Neural cell (in vitro differentiated cells): Measurements from ENCODE around the gene FOXK1. TPM values are rescaled to one million over a fixed set of nuclear protein-coding genes. Genes with fewer than 3 reads are reported as not detected.

Source experiments
- H2AFZ ChIP-seq: fragments of 200-600, 300-800 bp; sonication (generic), shearing (Covaris generic); 2 replicates; pipeline ENCODE4 v1.6.0; 2014; ENCODE audit warnings: low read depth, mild to moderate bottlenecking, antibody characterized with exemption, low read length, moderate library complexity
- H3F3A ChIP-seq: fragments of 200-600 bp; shearing (Covaris generic); 2 replicates; pipeline ENCODE4 v1.6.1; 2016; ENCODE audit warnings: mild to moderate bottlenecking, moderate library complexity, mixed read lengths, antibody characterized with exemption, low read length; ENCODE audit not compliant: insufficient read depth, poor library complexity, severe bottlenecking
- H3K27ac ChIP-seq: fragments of 200-600, 300-800 bp; sonication (generic), shearing (Covaris generic); 2 replicates; pipeline ENCODE4 v1.5.1; 2014; ENCODE audit warnings: mild to moderate bottlenecking, low read length, moderate library complexity
- H3K27me3 ChIP-seq: fragments of 300-800, 200-600 bp; sonication (generic), shearing (Covaris generic); 2 replicates; pipeline ENCODE4 v1.6.0; 2014; ENCODE audit warnings: mild to moderate bottlenecking, low read depth, low read length, moderate library complexity; ENCODE audit not compliant: insufficient read depth
- H3K36me3 ChIP-seq: fragments of 300-800, 200-600 bp; sonication (generic), shearing (Covaris generic); 2 replicates; pipeline ENCODE4 v1.5.1; 2014; ENCODE audit warnings: mild to moderate bottlenecking, antibody characterized with exemption, low read length, moderate library complexity; ENCODE audit not compliant: insufficient read depth
- H3K4me2 ChIP-seq: fragments of 300-800, 200-600 bp; sonication (generic), shearing (Covaris generic); 2 replicates; pipeline ENCODE4 v1.6.0; 2014; ENCODE audit warnings: mild to moderate bottlenecking, low read length
- H3K4me3 ChIP-seq: fragments of 300-800, 200-600 bp; sonication (generic), shearing (Covaris generic); 2 replicates; pipeline ENCODE4 v1.5.1; 2014; ENCODE audit warnings: mild to moderate bottlenecking, low read length, moderate library complexity
- H3K79me2 ChIP-seq: fragments of 200-600 bp; shearing (Covaris generic); replicated peaks from 2 replicates; pipeline ENCODE4 v1.6.0; 2014; ENCODE audit warnings: mild to moderate bottlenecking, low read length, moderate library complexity; ENCODE audit not compliant: insufficient read depth
- H3K9ac ChIP-seq: fragments of 300-800, 200-600 bp; sonication (generic), shearing (Covaris generic); 2 replicates; pipeline ENCODE4 v1.6.1; 2016; ENCODE audit warnings: mild to moderate bottlenecking, low read length, mixed read lengths
- H3K9me2 ChIP-seq: fragments of 200-600 bp; shearing (Covaris generic); 2 replicates; pipeline ENCODE4 v1.6.1; 2016; ENCODE audit warnings: mild to moderate bottlenecking, low read length, mixed read lengths; ENCODE audit not compliant: insufficient read depth
- H3K9me3 ChIP-seq: fragments of 200-600, 300-800 bp; sonication (generic), shearing (Covaris generic); 2 replicates; pipeline ENCODE4 v1.6.1; 2016; ENCODE audit warnings: mild to moderate bottlenecking, mixed run types, low read length, moderate library complexity, mixed read lengths
- H4K20me1 ChIP-seq: fragments of 200-600 bp; shearing (Covaris generic); 2 replicates; pipeline ENCODE4 v1.6.1; 2016; ENCODE audit warnings: mild to moderate bottlenecking, mixed run types; ENCODE audit not compliant: insufficient read depth
- EP300 ChIP-seq: fragments of 450-650 bp; conservative IDR thresholded peaks from 2 replicates; pipeline ENCODE4 v1.6.1; 2014; ENCODE audit warnings: antibody characterized with exemption, mild to moderate bottlenecking, moderate library complexity; ENCODE audit not compliant: poor library complexity, severe bottlenecking
- EZH2 ChIP-seq: fragments of 200-600, 300-800 bp; shearing (Covaris generic), sonication (generic); IDR thresholded peaks from 2 replicates; pipeline ENCODE4 v1.6.1; 2014; ENCODE audit warnings: antibody characterized with exemption, low read length, borderline replicate concordance, mild to moderate bottlenecking; ENCODE audit not compliant: insufficient read depth, poor library complexity, severe bottlenecking
- MXI1 ChIP-seq: fragments of 450-650 bp; conservative IDR thresholded peaks from 2 replicates; pipeline ENCODE4 v1.6.1; 2014; ENCODE audit warnings: antibody characterized with exemption, mild to moderate bottlenecking; ENCODE audit not compliant: poor library complexity, severe bottlenecking
- POLR2AphosphoS5 ChIP-seq: IDR thresholded peaks from 2 replicates; pipeline ENCODE4 v1.6.1; 2012
- RAD21 ChIP-seq: fragments of 450-650 bp; conservative IDR thresholded peaks from 2 replicates; pipeline ENCODE4 v1.6.1; 2014; ENCODE audit warnings: antibody characterized with exemption, mild to moderate bottlenecking, moderate library complexity
- SMC3 ChIP-seq: fragments of 450-650 bp; conservative IDR thresholded peaks from 2 replicates; pipeline ENCODE4 v1.6.1; 2014; ENCODE audit warnings: antibody characterized with exemption, mild to moderate bottlenecking, moderate library complexity; ENCODE audit not compliant: poor library complexity
- TAF1 ChIP-seq: IDR thresholded peaks from 2 replicates; pipeline ENCODE4 v1.6.1; 2012; ENCODE audit warnings: low read depth
- polyA plus RNA-seq: library from polyadenylated mRNA; depleted of rRNA; stranded (reverse); fragments of >200 nt; gene quantifications from 2 replicates; pipeline ENCODE4 v1.2.3, GENCODE V29; 2014
- TF ChIP-seq, protein P1 (sequence below): IDR thresholded peaks from 2 replicates; pipeline ENCODE4 v1.6.1; 2012; ENCODE audit warnings: borderline replicate concordance
- TF ChIP-seq, protein P2 (sequence below): fragments of 450-650 bp; IDR thresholded peaks from 2 replicates; pipeline ENCODE4 v1.5.1; 2014; ENCODE audit warnings: antibody characterized with exemption, mild to moderate bottlenecking, moderate library complexity; ENCODE audit not compliant: poor library complexity, severe bottlenecking

FOXK1 gene
- polyA plus RNA-seq, 1 donor from 2014 or later: 7.4 TPM

DNA sequence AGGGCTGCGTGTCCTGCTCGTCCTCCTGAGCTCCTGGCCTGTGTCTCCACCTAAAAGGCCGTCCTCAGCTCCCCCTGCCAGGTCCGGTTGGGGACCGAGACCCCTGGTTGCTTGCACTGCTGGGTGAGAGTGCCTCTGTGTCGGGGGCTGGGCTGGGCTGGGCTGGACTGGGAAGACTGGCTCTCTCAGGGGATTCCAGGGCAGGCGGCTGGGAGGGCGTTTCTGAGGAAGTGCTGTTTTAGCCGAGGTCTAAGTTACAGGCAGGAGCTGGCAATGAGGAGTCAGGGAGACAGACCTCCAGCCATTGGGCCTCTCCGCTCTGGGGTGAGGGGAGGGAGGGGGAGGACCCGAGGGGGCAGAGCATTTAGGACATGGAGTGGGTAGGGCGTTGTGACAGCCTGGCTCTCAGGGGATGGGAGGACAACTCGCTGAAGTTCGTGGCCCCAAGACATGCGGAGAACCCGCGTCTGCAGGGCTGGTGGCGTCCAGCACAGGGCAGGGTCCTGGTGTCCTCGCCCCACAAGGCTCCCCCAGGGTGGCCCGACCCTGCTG lies 20.9 kb downstream of the FOXK1 start:
- no peaks in the 10 kb centered on the region for H3F3A ChIP-seq
- H4K20me1 ChIP-seq: no peaks in the 10 kb centered on the region
- H3K27ac ChIP-seq: no peak overlapping the region
- no peaks in the 10 kb centered on the region for H3K9me3 ChIP-seq
- no peak overlapping the region for H3K9ac ChIP-seq
- no peak overlapping the region for H2AFZ ChIP-seq
- H3K36me3 ChIP-seq: no peaks in the 10 kb centered on the region
- H3K4me3 ChIP-seq: no peak overlapping the region
- H3K27me3 ChIP-seq: no peaks in the 10 kb centered on the region
- TF ChIP-seq, protein P1, sequence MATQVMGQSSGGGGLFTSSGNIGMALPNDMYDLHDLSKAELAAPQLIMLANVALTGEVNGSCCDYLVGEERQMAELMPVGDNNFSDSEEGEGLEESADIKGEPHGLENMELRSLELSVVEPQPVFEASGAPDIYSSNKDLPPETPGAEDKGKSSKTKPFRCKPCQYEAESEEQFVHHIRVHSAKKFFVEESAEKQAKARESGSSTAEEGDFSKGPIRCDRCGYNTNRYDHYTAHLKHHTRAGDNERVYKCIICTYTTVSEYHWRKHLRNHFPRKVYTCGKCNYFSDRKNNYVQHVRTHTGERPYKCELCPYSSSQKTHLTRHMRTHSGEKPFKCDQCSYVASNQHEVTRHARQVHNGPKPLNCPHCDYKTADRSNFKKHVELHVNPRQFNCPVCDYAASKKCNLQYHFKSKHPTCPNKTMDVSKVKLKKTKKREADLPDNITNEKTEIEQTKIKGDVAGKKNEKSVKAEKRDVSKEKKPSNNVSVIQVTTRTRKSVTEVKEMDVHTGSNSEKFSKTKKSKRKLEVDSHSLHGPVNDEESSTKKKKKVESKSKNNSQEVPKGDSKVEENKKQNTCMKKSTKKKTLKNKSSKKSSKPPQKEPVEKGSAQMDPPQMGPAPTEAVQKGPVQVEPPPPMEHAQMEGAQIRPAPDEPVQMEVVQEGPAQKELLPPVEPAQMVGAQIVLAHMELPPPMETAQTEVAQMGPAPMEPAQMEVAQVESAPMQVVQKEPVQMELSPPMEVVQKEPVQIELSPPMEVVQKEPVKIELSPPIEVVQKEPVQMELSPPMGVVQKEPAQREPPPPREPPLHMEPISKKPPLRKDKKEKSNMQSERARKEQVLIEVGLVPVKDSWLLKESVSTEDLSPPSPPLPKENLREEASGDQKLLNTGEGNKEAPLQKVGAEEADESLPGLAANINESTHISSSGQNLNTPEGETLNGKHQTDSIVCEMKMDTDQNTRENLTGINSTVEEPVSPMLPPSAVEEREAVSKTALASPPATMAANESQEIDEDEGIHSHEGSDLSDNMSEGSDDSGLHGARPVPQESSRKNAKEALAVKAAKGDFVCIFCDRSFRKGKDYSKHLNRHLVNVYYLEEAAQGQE: no peak
- TF ChIP-seq, protein P2, sequence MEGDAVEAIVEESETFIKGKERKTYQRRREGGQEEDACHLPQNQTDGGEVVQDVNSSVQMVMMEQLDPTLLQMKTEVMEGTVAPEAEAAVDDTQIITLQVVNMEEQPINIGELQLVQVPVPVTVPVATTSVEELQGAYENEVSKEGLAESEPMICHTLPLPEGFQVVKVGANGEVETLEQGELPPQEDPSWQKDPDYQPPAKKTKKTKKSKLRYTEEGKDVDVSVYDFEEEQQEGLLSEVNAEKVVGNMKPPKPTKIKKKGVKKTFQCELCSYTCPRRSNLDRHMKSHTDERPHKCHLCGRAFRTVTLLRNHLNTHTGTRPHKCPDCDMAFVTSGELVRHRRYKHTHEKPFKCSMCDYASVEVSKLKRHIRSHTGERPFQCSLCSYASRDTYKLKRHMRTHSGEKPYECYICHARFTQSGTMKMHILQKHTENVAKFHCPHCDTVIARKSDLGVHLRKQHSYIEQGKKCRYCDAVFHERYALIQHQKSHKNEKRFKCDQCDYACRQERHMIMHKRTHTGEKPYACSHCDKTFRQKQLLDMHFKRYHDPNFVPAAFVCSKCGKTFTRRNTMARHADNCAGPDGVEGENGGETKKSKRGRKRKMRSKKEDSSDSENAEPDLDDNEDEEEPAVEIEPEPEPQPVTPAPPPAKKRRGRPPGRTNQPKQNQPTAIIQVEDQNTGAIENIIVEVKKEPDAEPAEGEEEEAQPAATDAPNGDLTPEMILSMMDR: no peak
- TF ChIP-seq SMC3: no peak
- no peak for TF ChIP-seq EZH2
- no peak for TF ChIP-seq TAF1
- TF ChIP-seq MXI1: no peak
- no peak for TF ChIP-seq RAD21
- TF ChIP-seq POLR2AphosphoS5: no peak
- no peak for TF ChIP-seq EP300
- peaks cover 4% of the 10 kb centered on the region for H3K79me2 ChIP-seq
- no peaks in the 10 kb centered on the region for H3K9me2 ChIP-seq
- no peak overlapping the region for H3K4me2 ChIP-seq

DNA sequence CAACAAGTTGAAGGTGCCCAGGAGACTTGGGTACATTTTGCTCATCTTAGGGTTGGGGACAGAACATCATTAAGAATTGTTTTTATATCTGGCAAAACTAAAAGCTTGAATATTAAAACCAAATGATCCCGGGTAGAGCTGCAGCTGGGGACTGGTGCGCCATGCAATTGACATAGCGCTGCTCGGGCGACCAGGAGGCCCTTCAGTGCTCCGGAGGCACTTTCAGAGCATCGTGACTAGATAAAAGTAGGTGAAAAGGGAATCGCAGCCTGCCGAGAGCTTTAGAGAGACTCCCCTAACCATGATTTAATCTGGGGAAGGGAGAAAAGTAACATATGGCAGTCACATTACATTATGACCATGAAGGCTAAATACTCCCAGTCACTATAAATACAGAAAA lies 21.4 kb downstream of the FOXK1 start:
- H3K27me3 ChIP-seq: no peaks in the 10 kb centered on the region
- no peaks in the 10 kb centered on the region for H4K20me1 ChIP-seq
- H3K27ac ChIP-seq: no peak overlapping the region
- peaks cover 4% of the 10 kb centered on the region for H3K79me2 ChIP-seq
- H3K4me3 ChIP-seq: no peak overlapping the region
- no peaks in the 10 kb centered on the region for H3K9me3 ChIP-seq
- H3K36me3 ChIP-seq: no peaks in the 10 kb centered on the region
- no peaks in the 10 kb centered on the region for H3F3A ChIP-seq
- no peaks in the 10 kb centered on the region for H3K9me2 ChIP-seq
- no peak overlapping the region for H3K9ac ChIP-seq
- H2AFZ ChIP-seq: no peak overlapping the region
- TF ChIP-seq MXI1 (no peak), RAD21 (no peak), POLR2AphosphoS5 (no peak), SMC3 (no peak), TAF1 (no peak)
- TF ChIP-seq, protein P2: no peak
- H3K4me2 ChIP-seq: no peak overlapping the region
